Gastroesophageal sphincter (tissue), 3 donors: ENCODE measurements around the gene LBR.

ENCODE experiments used
- CTCF ChIP-seq, 4 experiments: fragments of 200-600 bp in 2 of 4; fragments of 450-650 bp in 2 of 4; sonication (generic) in 1 of 4; IDR thresholded peaks; one replicate each; pipeline ENCODE4 v1.5.1; 2017 to 2019; ENCODE audit warnings: antibody characterized with exemption in 4 of 4, mild to moderate bottlenecking in 2 of 4, moderate library complexity in 2 of 4
- POLR2A ChIP-seq, 2 donors: fragments of 450-650 bp; IDR thresholded peaks; one replicate each; pipeline ENCODE4 v1.6.1; 2017; ENCODE audit warnings: antibody characterized with exemption in 2 of 2, mild to moderate bottlenecking in 2 of 2, moderate library complexity in 1 of 2
- POLR2AphosphoS5 ChIP-seq: sonication (generic); formaldehyde crosslinking; IDR thresholded peaks from one replicate; pipeline ENCODE4 v1.6.1; 2017; ENCODE audit warnings: antibody characterized with exemption

DNA sequence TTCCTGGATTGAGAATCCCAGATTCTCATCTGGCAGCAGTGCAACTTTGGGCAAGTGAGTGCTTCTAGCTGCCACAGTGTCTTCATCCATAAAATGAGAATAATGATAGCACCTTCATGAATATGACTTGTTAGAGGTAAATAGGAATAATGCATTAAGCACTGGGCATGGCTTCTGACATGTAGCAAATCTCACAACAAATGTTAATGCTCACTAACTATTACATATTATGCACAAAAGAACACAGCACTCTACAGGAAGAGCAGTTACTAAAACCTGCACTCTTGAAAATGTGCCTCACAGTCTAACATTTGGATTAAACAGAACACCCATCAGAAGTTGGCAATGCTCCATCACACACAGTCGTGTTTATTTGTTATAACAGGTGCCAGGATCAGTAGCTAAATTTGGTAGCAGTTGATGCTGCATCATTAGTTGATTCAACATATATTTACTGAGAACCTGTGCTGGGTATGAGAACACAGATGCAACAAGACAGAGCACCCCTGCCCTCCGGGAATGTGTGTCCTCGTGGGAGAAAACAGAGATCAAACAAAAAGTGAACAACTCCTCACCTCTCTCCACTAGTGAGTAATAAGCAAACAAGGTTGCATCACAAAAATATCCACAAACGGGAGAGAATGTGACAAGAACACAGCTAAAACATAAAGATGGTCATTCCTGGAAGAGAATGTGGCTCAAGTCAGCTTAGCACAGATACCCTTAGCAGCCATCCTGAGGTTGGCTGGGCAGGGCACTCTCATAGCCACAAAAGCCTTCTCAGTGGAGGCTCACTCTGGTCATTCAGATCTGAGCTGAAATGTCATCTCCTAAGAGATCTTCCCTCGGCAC is 26.2 kb upstream of the LBR start:
- TF ChIP-seq POLR2A (IDR thresholded peaks at IDR 0.05) = no peak
- no peak for TF ChIP-seq CTCF (IDR thresholded peaks at IDR 0.05)
- TF ChIP-seq POLR2AphosphoS5 = no peak
